Kidney (tissue), 14 donors: Measurements from ENCODE around the gene THOC6. TPM values are rescaled to one million over a fixed set of nuclear protein-coding genes. Genes with fewer than 3 reads are reported as not detected.

Experiments
- DNase-seq, 5 donors: peaks; one replicate each; pipeline ENCODE4 v3.0.0-alpha.2; 2013 to 2020
- FAIRE-seq: peaks from 2 replicates; lab custom pipeline; 2012; peaks lifted over from hg19 to GRCh38; lab: Jason Lieb, UNC
- H3K27ac ChIP-seq, 2 donors: one replicate each; pipeline ENCODE4 v1.7.0; 2013; ENCODE audit warnings: low read depth in 2 of 2, low read length in 2 of 2, inconsistent platforms in 1 of 2
- H3K27me3 ChIP-seq: one replicate; pipeline ENCODE4 v1.7.1; 2013; ENCODE audit warnings: low read length, inconsistent platforms; ENCODE audit not compliant: control insufficient read depth, insufficient read depth
- H3K36me3 ChIP-seq, 3 donors: one replicate each; pipeline versions ENCODE4 v1.7.0 to v1.7.1; 2013; ENCODE audit warnings: low read length in 3 of 3, control low read depth in 1 of 3, inconsistent platforms in 1 of 3; ENCODE audit not compliant: insufficient read depth in 3 of 3, control insufficient read depth in 2 of 3
- H3K4me1 ChIP-seq, 3 donors: one replicate each; pipeline versions ENCODE4 v1.7.0 to v1.7.1; 2013; ENCODE audit warnings: low read length in 3 of 3, inconsistent platforms in 1 of 3, low read depth in 1 of 3; ENCODE audit not compliant: control insufficient read depth in 2 of 3, insufficient read depth in 2 of 3
- H3K4me3 ChIP-seq, 3 donors: one replicate each; pipeline versions ENCODE4 v1.7.0 to v1.8.1; 2013; ENCODE audit warnings: low read length in 3 of 3, control low read depth in 1 of 3, inconsistent platforms in 1 of 3
- H3K9ac ChIP-seq, 3 donors: one replicate each; pipeline versions ENCODE4 v1.7.0 to v1.7.1; 2013; ENCODE audit warnings: low read length in 3 of 3, control low read depth in 1 of 3, inconsistent platforms in 1 of 3
- H3K9me3 ChIP-seq, 3 donors: one replicate each; pipeline versions ENCODE4 v1.7.0 to v1.7.1; 2013; ENCODE audit warnings: low read length in 3 of 3, control low read depth in 1 of 3, inconsistent platforms in 1 of 3; ENCODE audit not compliant: control insufficient read depth in 2 of 3, insufficient read depth in 1 of 3
- intact Hi-C: fragments of 100-400 bp; cut with DNase I; formaldehyde crosslinking; loops from one replicate; pipeline ENCODE4 v1.11.1; 2022
- polyA plus RNA-seq: library from polyadenylated mRNA; stranded (reverse); fragments of 350-450 nt; fragmentation: Illumina TruSeq; extraction: RNeasy Lipid Tissue Mini Kit (QIAGEN cat#74804); gene quantifications from one replicate; pipeline ENCODE4 v1.2.3, GENCODE V29; 2014; ENCODE audit warnings: low read depth, low replicate concordance; ENCODE audit not compliant: insufficient read depth
- total RNA-seq: library from RNA; stranded (reverse); fragmentation: NEBNext Ultra II Directional; extraction: Animal tissue kit (Norgen Biotek cat#: 25700); gene quantifications from one replicate; pipeline ENCODE4 v1.2.1, GENCODE V29; 2021
- TF ChIP-seq, protein P1 (sequence below): IDR thresholded peaks from 3 replicates; pipeline ENCODE4 v1.5.1; 2012; ENCODE audit warnings: mild to moderate bottlenecking, moderate library complexity, borderline replicate concordance; ENCODE audit not compliant: insufficient read depth; ENCODE audit errors: extremely low read depth
- donor health status: control.
- donor health status: control.
- donor health status: control.
- donor health status: control.
- donor health status: control.
- donor health status: DM: yes; HTN: yes; CAD: no.
- donor health status: Normal renal cell carcinoma (clear cell type).

THOC6 gene
- total and polyA plus RNA-seq, 2 donors from 2014 or later = 21.2 to 26.1 TPM

DNA sequence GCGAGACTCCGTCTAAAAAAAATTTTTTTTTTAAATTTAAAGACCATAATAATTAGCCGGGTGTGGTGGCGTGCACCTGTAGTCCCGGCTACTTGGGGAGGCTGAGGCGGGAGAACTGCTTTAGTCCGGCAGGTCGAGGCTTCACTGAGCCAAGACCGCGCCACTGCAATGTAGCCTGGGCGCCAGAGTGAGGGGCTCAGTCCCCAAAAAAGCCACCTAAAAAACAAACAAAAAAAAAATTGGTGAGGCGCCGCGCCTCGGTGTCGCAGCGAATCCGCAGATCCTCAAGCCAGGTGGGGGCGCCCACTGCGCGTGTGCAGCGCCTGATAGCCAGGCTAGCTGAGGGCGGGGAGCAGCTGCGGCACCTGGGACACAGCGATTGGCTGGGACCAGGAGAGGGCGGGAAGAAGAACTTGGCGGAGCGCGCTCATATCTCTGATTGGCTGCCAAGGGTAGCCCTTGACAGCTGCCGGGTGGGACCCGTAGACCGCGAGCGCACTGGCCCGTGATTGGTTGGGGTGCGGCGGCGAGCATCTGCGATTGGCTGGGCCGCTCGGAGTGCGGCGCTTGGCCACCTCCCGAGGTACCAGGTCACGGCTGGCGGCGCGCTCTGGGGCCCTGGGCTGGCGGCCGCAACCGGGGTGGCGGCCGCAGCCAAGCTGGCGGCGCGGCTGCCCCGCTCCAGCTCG is 20.1 kb upstream of the THOC6 start:
- H3K27me3 ChIP-seq = peaks cover 2% of the 10 kb centered on the region
- FAIRE-seq = peak; percentile 87
- H3K9ac ChIP-seq = no peak overlapping the region
- H3K36me3 ChIP-seq = no peaks in the 10 kb centered on the region
- intact Hi-C loops = no loop called here
- no peak overlapping the region for H3K4me3 ChIP-seq
- no peaks in the 10 kb centered on the region for H3K9me3 ChIP-seq
- DNase-seq = peak; percentile 98 to 99 (median 99)
- no peak overlapping the region for H3K27ac ChIP-seq
- peaks cover 0 to 3% (median 0%) of the 10 kb centered on the region in 3 donors for H3K4me1 ChIP-seq
- TF ChIP-seq, protein P1, sequence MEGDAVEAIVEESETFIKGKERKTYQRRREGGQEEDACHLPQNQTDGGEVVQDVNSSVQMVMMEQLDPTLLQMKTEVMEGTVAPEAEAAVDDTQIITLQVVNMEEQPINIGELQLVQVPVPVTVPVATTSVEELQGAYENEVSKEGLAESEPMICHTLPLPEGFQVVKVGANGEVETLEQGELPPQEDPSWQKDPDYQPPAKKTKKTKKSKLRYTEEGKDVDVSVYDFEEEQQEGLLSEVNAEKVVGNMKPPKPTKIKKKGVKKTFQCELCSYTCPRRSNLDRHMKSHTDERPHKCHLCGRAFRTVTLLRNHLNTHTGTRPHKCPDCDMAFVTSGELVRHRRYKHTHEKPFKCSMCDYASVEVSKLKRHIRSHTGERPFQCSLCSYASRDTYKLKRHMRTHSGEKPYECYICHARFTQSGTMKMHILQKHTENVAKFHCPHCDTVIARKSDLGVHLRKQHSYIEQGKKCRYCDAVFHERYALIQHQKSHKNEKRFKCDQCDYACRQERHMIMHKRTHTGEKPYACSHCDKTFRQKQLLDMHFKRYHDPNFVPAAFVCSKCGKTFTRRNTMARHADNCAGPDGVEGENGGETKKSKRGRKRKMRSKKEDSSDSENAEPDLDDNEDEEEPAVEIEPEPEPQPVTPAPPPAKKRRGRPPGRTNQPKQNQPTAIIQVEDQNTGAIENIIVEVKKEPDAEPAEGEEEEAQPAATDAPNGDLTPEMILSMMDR = peak; percentile 81

DNA sequence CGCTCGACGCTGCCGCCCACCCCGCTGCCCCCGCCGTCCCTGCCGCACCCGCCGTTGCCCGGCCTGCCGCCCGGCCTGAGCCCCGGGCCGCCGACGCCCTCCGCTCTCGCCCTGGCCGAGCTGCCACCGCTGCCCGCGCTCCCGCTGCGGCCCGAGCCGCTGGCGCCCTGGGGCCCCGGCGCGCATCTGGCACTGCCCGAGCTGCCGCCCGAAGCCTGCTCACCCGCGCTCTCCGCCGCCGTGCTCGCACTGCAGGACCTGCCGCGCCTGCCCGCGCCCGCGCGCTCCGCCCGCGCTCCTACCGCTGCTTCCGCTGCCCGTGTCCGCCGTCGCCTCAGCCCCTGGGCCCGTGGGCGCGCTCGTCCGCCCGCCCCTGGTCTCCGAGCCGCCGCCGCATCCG is 19.5 kb upstream of the THOC6 start:
- H3K27me3 ChIP-seq = peaks cover 2% of the 10 kb centered on the region

DNA sequence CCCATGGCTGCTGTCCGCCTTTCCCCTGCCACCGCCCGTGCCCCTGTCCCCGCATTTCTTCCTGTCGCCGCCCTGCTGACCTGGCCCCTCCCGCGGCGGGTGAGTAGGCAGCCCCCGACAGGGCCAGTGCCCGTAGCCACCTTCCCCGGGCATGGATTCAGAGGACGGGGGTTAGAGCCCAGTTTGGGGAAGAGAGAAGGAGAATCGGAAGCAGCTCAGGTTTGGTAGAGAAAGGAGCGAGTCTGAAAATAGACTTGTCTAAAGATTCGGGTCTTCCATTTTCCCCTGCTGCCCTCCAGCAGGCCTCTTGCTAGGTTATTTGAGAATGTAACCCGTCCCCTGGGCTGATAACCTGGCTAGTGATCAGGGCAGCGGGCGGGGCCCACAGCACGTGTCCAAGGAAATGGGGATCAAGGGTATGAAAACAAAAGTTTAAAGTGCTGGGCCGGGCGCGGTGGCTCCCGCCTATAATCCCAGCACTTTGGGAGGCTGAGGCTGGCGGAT is 19.0 kb upstream of the THOC6 start:
- Histone ChIP-seq H3K4me1 (peaks cover 0 to 3% (median 0%) of the 10 kb centered on the region in 3 donors), H3K36me3 (no peaks in the 10 kb centered on the region), H3K4me3 (peak overlapping the region in 1 of 3 donors; percentile 48), H3K9ac (peak overlapping the region in 1 of 3 donors; percentile 58), H3K27ac (no peak overlapping the region), H3K9me3 (no peaks in the 10 kb centered on the region), H3K27me3 (peaks cover 2% of the 10 kb centered on the region)
- TF ChIP-seq, protein P1 = no peak
- intact Hi-C loops = no loop called here
- FAIRE-seq = no peak
- DNase-seq = peak in 2 of 5 donors; percentile 26 to 43

More for the DNA sequence above, 19.5 kb upstream of the THOC6 start:
- intact Hi-C loops = no loop called here
- DNase-seq = no peak
- TF ChIP-seq, protein P1 = no peak
- no peak for FAIRE-seq
- H3K27ac ChIP-seq = no peak overlapping the region
- H3K4me3 ChIP-seq = no peak overlapping the region
- H3K4me1 ChIP-seq = peaks cover 0 to 3% (median 0%) of the 10 kb centered on the region in 3 donors
- H3K9ac ChIP-seq = no peak overlapping the region
- no peaks in the 10 kb centered on the region for H3K36me3 ChIP-seq
- no peaks in the 10 kb centered on the region for H3K9me3 ChIP-seq
